NT2/D1 (cell line): ENCODE data around the gene PRKCSH.

Source experiments
- YY1 ChIP-seq: IDR thresholded peaks from 2 replicates; pipeline ENCODE4 v1.6.1; 2011; ENCODE audit not compliant: insufficient read length, insufficient read depth
- ZNF274 ChIP-seq: IDR thresholded peaks from 2 replicates; pipeline ENCODE4 v1.6.1; 2011; ENCODE audit warnings: mild to moderate bottlenecking, low read depth, low read length

DNA sequence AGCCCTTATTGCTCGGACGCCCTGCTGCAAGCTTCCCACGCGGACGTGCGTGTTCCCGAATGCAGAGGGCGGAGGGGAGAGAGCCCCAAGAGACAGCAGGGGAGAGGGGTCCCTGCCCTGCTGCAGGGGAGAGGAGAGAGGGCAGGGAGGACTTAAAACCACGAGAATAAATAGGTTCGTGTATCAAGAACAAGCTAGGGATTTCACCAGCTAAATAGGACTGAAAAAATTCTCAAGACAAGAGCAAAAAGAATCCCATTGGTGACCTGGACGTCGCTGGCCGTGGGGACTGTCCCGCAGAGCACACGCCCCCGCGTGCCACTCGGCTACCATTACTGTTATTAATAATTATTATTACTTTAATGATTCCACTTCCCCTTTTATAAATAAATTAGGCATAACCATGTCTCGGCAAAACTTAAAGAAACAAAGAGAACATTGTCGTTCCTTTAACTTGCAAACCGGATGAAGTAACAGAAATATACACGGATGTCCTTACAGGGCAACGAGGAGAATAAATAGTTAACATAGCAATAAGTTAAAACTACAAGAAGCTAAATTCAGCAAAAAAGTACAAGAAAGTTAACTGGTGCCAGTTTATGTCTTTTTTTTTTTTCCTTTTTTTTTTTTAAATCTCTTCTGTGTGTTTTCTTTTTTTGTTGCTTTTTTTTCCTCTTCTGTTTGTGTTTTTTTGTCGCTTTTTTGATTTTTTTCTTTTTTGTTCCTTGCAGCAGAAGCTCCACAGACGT is 16.6 kb downstream of the PRKCSH start:
- TF ChIP-seq ZNF274 (no peak), YY1 (no peak)
